Cardiac fibroblast (primary cell): ENCODE data around the gene NDFIP2.

ENCODE experiments used
- DNase-seq, 2 donors: peaks; one replicate each; pipeline versions ENCODE4 v3.0.0 to v3.0.0-alpha.2; 2010; ENCODE audit warnings: low read depth in 2 of 2
- H3K4me3 ChIP-seq, 2 donors: replicated peaks in 1 of 2; 1 replicate in 1 of 2; 2 replicates in 1 of 2; pipeline ENCODE4 v1.5.1; 2011; ENCODE audit warnings: low read depth in 2 of 2, low read length in 2 of 2, mild to moderate bottlenecking in 2 of 2, moderate library complexity in 1 of 2
- CTCF ChIP-seq: IDR thresholded peaks from one replicate; pipeline ENCODE4 v1.5.1; 2011; ENCODE audit warnings: low read depth, mild to moderate bottlenecking, low read length, inconsistent platforms

The NDFIP2 gene

GRCh38 chr13:79581870-79582315, 100.9 kb downstream of the NDFIP2 start:
- H3K4me3 ChIP-seq: no peak overlapping the region
- DNase-seq: peak; percentile 63 to 74
- TF ChIP-seq CTCF: no peak

GRCh38 chr13:79582896-79583295, 101.9 kb downstream of the NDFIP2 start:
- TF ChIP-seq CTCF: no peak
- DNase-seq: no peak
- H3K4me3 ChIP-seq: no peak overlapping the region

- no peak overlapping the region for H3K4me3 ChIP-seq
- no peak for TF ChIP-seq CTCF
- DNase-seq: no peak
Measured at GRCh38 chr13:79585033-79585432, 104.1 kb downstream of the NDFIP2 start.

- H3K4me3 ChIP-seq: no peak overlapping the region
- no peak for TF ChIP-seq CTCF
- peak; percentile 19 to 32 for DNase-seq
Measured at GRCh38 chr13:79589603-79590393, 108.8 kb downstream of the NDFIP2 start.

- no peak for DNase-seq
- no peak for TF ChIP-seq CTCF
- H3K4me3 ChIP-seq: no peak overlapping the region
Measured at GRCh38 chr13:79590394-79590676, 109.4 kb downstream of the NDFIP2 start.

- DNase-seq: no peak
- no peak for TF ChIP-seq CTCF
- H3K4me3 ChIP-seq: no peak overlapping the region
Measured at GRCh38 chr13:79591493-79591892, 110.5 kb downstream of the NDFIP2 start.

- no peak overlapping the region for H3K4me3 ChIP-seq
- DNase-seq: peak in 1 of 2 donors; percentile 38
- no peak for TF ChIP-seq CTCF
Measured at GRCh38 chr13:79593121-79593520, 112.2 kb downstream of the NDFIP2 start.
